ENCODE results near the gene ALDH3B1.

ALDH3B1 gene

GRCh38 chr11:68022531-68022930 is 12.4 kb downstream of the ALDH3B1 start:
- no peak for TF ChIP-seq CTCF (IDR thresholded peaks at IDR 0.05)

GRCh38 chr11:68024508-68024907 is 14.4 kb downstream of the ALDH3B1 start:
- TF ChIP-seq CTCF (IDR thresholded peaks at IDR 0.05) = no peak

DNA sequence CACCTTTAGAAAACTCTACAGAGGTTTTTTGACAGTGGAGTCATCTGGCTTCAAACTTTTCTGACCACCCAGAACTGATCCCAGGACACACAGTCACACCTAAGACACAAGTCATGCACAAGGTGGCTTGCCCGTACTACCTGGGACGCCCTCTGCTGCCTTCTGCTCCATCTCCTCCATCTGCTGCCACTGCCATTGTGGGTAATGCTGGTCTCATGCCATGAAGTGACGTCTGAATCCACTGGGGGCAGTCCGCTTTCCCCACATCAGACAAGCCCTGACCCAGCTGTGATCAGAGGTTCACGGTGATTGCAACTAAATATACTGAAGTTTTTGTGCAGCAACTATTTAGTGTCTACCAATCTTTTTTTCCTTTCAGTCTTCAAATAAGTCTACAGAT is 14.9 kb downstream of the ALDH3B1 start:
- TF ChIP-seq CTCF (IDR thresholded peaks at IDR 0.05) = no peak

DNA sequence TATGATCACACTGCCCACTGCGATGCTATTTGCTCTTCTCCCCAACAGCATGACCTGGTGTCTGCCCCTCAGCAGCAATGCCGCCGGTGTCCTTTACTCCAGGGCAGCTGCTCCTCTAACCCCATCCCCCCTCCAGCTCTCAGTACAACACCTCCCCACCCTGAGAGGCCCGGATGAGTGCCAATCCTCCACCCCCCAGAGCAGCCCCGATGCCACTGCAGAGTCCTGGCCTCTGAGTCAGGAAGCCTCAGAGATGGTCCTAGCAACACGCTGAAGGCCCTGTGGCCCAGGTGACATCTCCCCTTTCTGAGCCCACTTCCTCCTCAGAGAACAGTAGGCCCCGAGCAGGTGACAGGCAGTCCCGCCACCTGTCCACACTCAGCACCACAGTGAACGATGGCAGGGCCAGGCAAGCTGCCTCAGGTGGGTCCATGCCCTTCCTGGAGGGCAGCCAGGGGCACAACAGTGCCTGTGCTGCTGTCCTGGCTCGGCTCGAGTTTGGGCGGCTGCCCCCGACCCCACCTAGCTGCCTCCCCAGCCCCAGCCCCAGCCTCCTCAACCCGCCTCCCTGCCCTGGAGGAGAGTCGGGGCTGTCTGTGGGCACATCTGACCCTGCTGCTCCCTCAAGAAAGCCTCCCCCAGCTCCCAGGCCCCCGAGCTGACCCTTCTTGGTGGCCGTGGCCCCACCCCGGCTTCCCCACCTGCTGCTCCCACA is 16.4 kb downstream of the ALDH3B1 start:
- TF ChIP-seq CTCF (IDR thresholded peaks at IDR 0.05) = no peak

DNA sequence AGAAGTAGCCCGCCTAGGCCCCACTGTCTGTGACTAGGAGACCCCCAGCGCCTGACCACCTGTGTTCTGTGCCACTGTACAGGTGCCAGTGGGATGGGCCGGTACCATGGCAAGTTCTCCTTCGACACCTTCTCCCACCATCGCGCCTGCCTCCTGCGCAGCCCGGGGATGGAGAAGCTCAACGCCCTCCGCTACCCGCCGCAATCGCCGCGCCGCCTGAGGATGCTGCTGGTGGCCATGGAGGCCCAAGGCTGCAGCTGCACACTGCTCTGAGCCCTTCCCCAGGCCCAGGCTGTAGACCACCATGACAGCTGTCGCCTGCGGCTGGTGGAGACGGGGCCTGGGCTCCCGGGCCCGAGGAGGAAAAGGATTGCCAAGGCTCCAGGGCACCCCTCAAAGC is 17.5 kb downstream of the ALDH3B1 start:
- no peak for TF ChIP-seq CTCF (IDR thresholded peaks at IDR 0.05)

DNA sequence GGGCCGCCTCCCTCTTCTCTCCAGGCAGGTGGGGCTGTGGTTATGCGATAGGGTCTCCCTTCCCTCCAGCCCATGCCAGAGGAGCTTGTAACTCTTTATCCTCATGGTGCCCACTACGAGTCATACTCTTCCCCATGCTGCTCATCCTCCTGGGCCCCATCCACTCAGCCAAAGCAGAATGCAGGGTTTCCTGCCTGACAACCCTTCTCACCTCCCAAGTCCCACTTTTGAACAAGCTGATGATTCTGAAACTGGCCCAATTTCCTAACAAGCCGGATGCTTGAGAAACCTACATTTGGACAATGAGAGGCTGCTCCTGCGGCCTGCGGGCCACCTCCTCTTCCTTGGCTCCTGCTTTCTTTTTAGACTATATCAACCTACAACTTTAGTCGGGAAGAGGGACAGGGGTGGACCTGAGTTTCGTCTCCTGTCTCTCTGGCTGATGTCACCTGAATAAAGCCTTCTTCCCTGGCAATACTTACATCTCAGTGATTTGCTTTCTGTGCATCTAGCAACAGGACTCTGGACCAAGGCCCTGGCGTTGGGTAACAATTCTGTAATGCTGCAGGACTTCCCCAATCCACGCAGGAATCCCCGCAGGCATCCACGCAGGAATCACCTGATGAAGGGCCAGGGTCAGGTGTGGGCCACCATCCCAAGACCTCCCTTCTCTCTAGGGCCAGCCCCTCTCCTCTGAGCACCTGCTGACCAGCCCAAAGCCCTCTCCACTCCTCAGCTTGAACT is 18.8 kb downstream of the ALDH3B1 start:
- no peak for TF ChIP-seq CTCF (IDR thresholded peaks at IDR 0.05)

DNA sequence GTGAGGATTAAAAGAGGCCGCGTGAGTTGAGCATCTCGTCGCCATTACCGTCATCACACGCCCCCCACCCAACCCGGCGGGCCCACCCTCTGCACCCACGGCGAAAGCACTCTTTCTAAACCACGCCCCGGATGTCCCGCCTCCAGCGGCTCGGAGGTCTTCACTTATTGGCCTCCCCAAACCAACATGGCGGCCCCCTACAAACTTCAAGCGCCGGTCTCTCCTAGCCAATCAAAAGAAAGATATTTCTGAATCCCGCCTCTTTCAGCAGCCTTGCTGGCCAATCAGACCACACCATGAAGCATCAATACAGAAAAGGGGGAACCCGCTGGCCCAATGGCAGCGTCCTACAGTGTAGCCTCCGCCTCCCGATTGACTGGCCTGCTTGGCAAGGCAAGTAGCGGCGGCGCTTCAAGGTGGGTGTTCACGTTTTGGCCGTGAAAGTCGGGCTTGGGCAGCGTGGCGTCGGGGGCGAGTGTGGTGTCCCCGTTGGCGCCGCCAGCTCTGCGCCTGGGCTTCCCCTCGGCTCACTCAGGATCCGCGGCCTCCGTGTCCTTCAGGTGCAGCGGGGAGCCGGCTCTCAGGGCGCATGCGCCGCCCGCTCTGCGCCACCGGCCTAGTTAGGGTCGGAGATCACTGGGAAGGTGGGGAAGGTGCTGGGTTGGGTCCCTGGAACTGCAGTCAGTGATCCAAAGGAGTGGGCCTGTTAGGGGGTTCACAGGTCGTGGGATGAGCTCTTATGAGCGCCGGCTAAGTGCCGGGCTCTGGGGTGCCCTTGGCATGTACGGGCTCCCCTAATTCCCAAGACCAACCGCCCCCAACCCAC is 20.4 kb downstream of the ALDH3B1 start, which contains the start of gene NDUFS8:
Gene NDUFS8, plus strand, starts transcription at position 364 of the 826 bp plus-strand sequence. CDS start 1,471 bp downstream, outside the sequence.
- TF ChIP-seq CTCF (IDR thresholded peaks at IDR 0.05) = no peak
